NB4 (cell line): ENCODE data around the gene YEATS2.

Source experiments
- CTCF ChIP-seq: IDR thresholded peaks from one replicate; pipeline ENCODE4 v1.5.1; 2012; ENCODE audit warnings: low read depth, low read length
- MAX ChIP-seq: IDR thresholded peaks from 2 replicates; pipeline ENCODE4 v1.6.1; 2011; ENCODE audit warnings: low read depth, low read length
- POLR2A ChIP-seq: IDR thresholded peaks from 2 replicates; pipeline ENCODE4 v1.6.1; 2011; ENCODE audit warnings: mild to moderate bottlenecking; ENCODE audit not compliant: insufficient read length; ENCODE audit errors: extremely low read depth

GRCh38 chr3:183664913-183665381, 32.6 kb upstream of the YEATS2 start:
- TF ChIP-seq CTCF (no peak), POLR2A (no peak), MAX (no peak)
